ENCODE measurements around the gene APOH. TPM values are rescaled to one million over a fixed set of nuclear protein-coding genes. Genes with fewer than 3 reads are reported as not detected.
"Not testable (repeated sequence)": the region's sequence is repeated elsewhere in the genome, so short reads cannot be mapped to it uniquely, and the experiment has no call there.

APOH gene
- not detected in 2 replicates for total RNA-seq (2014; rRNA removed; shearing (Covaris generic); ENCODE audit: low replicate concordance)

GRCh38 chr17:66228887-66229782, at the start of gene APOH:
Gene APOH (minus strand): TSS chr17:66229415. CDS start chr17:66229379, 36 bp downstream.
- no peak within 1 kb of the TSS for H3K4me3 ChIP-seq
- H3K9me3 ChIP-seq = no peaks in the 10 kb centered on the region
- no peak for DNase-seq
- no peaks in the 10 kb centered on the region for H3K27me3 ChIP-seq
- no peaks in the 10 kb centered on the region for H3K36me3 ChIP-seq

- no peaks in the 10 kb centered on the region for H3K27me3 ChIP-seq
- no peaks in the 10 kb centered on the region for H3K9me3 ChIP-seq
- no peaks in the 10 kb centered on the region for H3K36me3 ChIP-seq
- H3K4me3 ChIP-seq = no peak overlapping the region
- DNase-seq = no peak
These were observed 48.0 kb upstream of the APOH start for GRCh38 chr17:66277191-66277590.

- no peaks in the 10 kb centered on the region for H3K27me3 ChIP-seq
- DNase-seq = peak; percentile 26
- no peaks in the 10 kb centered on the region; the same call in 1 of the 2 replicates for H3K9me3 ChIP-seq
- H3K36me3 ChIP-seq = no peaks in the 10 kb centered on the region
- no peak overlapping the region for H3K4me3 ChIP-seq
These were observed 47.2 kb upstream of the APOH start for GRCh38 chr17:66276328-66276937.

GRCh38 chr17:66275651-66276050, 46.4 kb upstream of the APOH start:
- Histone ChIP-seq H3K36me3 (no peaks in the 10 kb centered on the region), H3K9me3 (no peaks in the 10 kb centered on the region; the same call in 1 of the 2 replicates), H3K4me3 (no peak overlapping the region), H3K27me3 (no peaks in the 10 kb centered on the region)
- DNase-seq = peak; percentile 98

GRCh38 chr17:66273586-66273848, 44.3 kb upstream of the APOH start:
- Histone ChIP-seq H3K36me3 (no peaks in the 10 kb centered on the region), H3K9me3 (no peaks in the 10 kb centered on the region; the same call in 1 of the 2 replicates), H3K4me3 (no peak overlapping the region), H3K27me3 (no peaks in the 10 kb centered on the region)
- no peak for DNase-seq

- Histone ChIP-seq H3K36me3 (no peaks in the 10 kb centered on the region), H3K9me3 (no peaks in the 10 kb centered on the region; the same call in 1 of the 2 replicates), H3K27me3 (no peaks in the 10 kb centered on the region), H3K4me3 (no peak overlapping the region)
- peak; percentile 83 for DNase-seq
These were observed 43.8 kb upstream of the APOH start for GRCh38 chr17:66272811-66273585.

- H3K27me3 ChIP-seq = no peaks in the 10 kb centered on the region
- no peak overlapping the region for H3K4me3 ChIP-seq
- DNase-seq = no peak
- H3K36me3 ChIP-seq = no peaks in the 10 kb centered on the region
- H3K9me3 ChIP-seq = no peaks in the 10 kb centered on the region; the same call in 1 of the 2 replicates
These were observed 42.3 kb upstream of the APOH start for GRCh38 chr17:66271512-66271911.

GRCh38 chr17:66270106-66270505, 40.9 kb upstream of the APOH start:
- Histone ChIP-seq H3K36me3 (no peaks in the 10 kb centered on the region), H3K27me3 (no peaks in the 10 kb centered on the region)
- no peak for DNase-seq

GRCh38 chr17:66268247-66268927, 39.2 kb upstream of the APOH start:
- peak; percentile 77 for DNase-seq
- no peaks in the 10 kb centered on the region for H3K27me3 ChIP-seq
- no peak overlapping the region for H3K4me3 ChIP-seq
- no peaks in the 10 kb centered on the region; the same call in 1 of the 2 replicates for H3K9me3 ChIP-seq
- H3K36me3 ChIP-seq = no peaks in the 10 kb centered on the region

More at GRCh38 chr17:66270106-66270505, 40.9 kb upstream of the APOH start:
- Histone ChIP-seq H3K4me3 (no peak overlapping the region), H3K9me3 (no peaks in the 10 kb centered on the region; the same call in 1 of the 2 replicates)

- Histone ChIP-seq H3K9me3 (no peaks in the 10 kb centered on the region), H3K27me3 (no peaks in the 10 kb centered on the region), H3K4me3 (no peak overlapping the region), H3K36me3 (no peaks in the 10 kb centered on the region)
- no peak for DNase-seq
These were observed 35.5 kb upstream of the APOH start for GRCh38 chr17:66264696-66265095.

- no peaks in the 10 kb centered on the region for H3K9me3 ChIP-seq
- no peak overlapping the region for H3K4me3 ChIP-seq
- H3K36me3 ChIP-seq = no peaks in the 10 kb centered on the region
- DNase-seq = no peak
- H3K27me3 ChIP-seq = no peaks in the 10 kb centered on the region
These were observed 33.6 kb upstream of the APOH start for GRCh38 chr17:66262767-66263166.

- no peak for DNase-seq
- Histone ChIP-seq H3K4me3 (no peak overlapping the region), H3K36me3 (no peaks in the 10 kb centered on the region), H3K9me3 (no peaks in the 10 kb centered on the region), H3K27me3 (no peaks in the 10 kb centered on the region)
These were observed 31.5 kb upstream of the APOH start for GRCh38 chr17:66260688-66261087.

GRCh38 chr17:66260275-66260674, 31.1 kb upstream of the APOH start:
- Histone ChIP-seq H3K36me3 (no peaks in the 10 kb centered on the region), H3K9me3 (no peaks in the 10 kb centered on the region), H3K4me3 (no peak overlapping the region), H3K27me3 (no peaks in the 10 kb centered on the region)
- no peak for DNase-seq

GRCh38 chr17:66255527-66255971, 26.3 kb upstream of the APOH start:
- Histone ChIP-seq H3K36me3 (no peaks in the 10 kb centered on the region), H3K4me3 (no peak overlapping the region)

GRCh38 chr17:66255112-66255511, 25.9 kb upstream of the APOH start:
- no peaks in the 10 kb centered on the region for H3K27me3 ChIP-seq
- no peaks in the 10 kb centered on the region for H3K9me3 ChIP-seq
- no peak overlapping the region for H3K4me3 ChIP-seq
- peak; percentile 11 for DNase-seq
- H3K36me3 ChIP-seq = no peaks in the 10 kb centered on the region

More at GRCh38 chr17:66255527-66255971, 26.3 kb upstream of the APOH start:
- no peak for DNase-seq
- Histone ChIP-seq H3K9me3 (no peaks in the 10 kb centered on the region), H3K27me3 (no peaks in the 10 kb centered on the region)

GRCh38 chr17:66253458-66253857, 24.2 kb upstream of the APOH start:
- H3K9me3 ChIP-seq, H3K4me3 ChIP-seq, H3K36me3 ChIP-seq, DNase-seq, H3K27me3 ChIP-seq: not testable (repeated sequence)

All from MG63 (cell line).